DND-41 (cell line): ENCODE measurements around the gene TMEM11.
A peak's percentile ranks its signal among the peaks of the same experiment; 100 is the strongest.

ENCODE experiments used
- ATAC-seq: fragments of 200-7000 bp; cut with Tn5 transposase; 3 replicates; pipeline ENCODE4 v1.9.1; 2021; ENCODE audit warnings: low read depth; ENCODE audit not compliant: insufficient read depth
- DNase-seq: peaks from one replicate; pipeline ENCODE4 v3.0.0-alpha.2; 2020
- H2AFZ ChIP-seq: 2 replicates; pipeline ENCODE4 v1.6.0; 2012; ENCODE audit warnings: low read depth, low read length
- H3K27ac ChIP-seq: 2 replicates; pipeline ENCODE4 v1.5.1; 2012; ENCODE audit warnings: low read length, inconsistent platforms
- H3K27me3 ChIP-seq: fragments of 200-600 bp; sonication (generic); 2 replicates; pipeline ENCODE4 v1.6.0; 2012; ENCODE audit warnings: low read length, mild to moderate bottlenecking, inconsistent platforms; ENCODE audit not compliant: insufficient read depth, poor library complexity
- H3K36me3 ChIP-seq: 2 replicates; pipeline ENCODE4 v1.5.1; 2012; ENCODE audit warnings: low read length, inconsistent platforms; ENCODE audit not compliant: insufficient read depth
- H3K4me1 ChIP-seq: 2 replicates; pipeline ENCODE4 v1.5.1; 2012; ENCODE audit warnings: mild to moderate bottlenecking, low read length; ENCODE audit not compliant: insufficient read depth
- H3K4me2 ChIP-seq: 2 replicates; pipeline ENCODE4 v1.6.0; 2012; ENCODE audit warnings: mild to moderate bottlenecking, moderate library complexity, low read length, inconsistent platforms; ENCODE audit not compliant: insufficient read depth
- H3K4me3 ChIP-seq, 2 experiments: fragments of 200-600 bp in 1 of 2; shearing (Covaris generic) in 1 of 2; 2 replicates each; pipeline ENCODE4 v1.5.1; 2012 to 2016; ENCODE audit warnings: inconsistent platforms in 2 of 2, low read length in 2 of 2, mild to moderate bottlenecking in 2 of 2, low read depth in 1 of 2, moderate library complexity in 1 of 2
- H3K79me2 ChIP-seq: 2 replicates; pipeline ENCODE4 v1.6.0; 2012; ENCODE audit warnings: low read length, inconsistent platforms; ENCODE audit not compliant: insufficient read depth
- H3K9ac ChIP-seq: 2 replicates; pipeline ENCODE4 v1.6.0; 2012; ENCODE audit warnings: low read depth, mild to moderate bottlenecking, inconsistent platforms, low read length, moderate library complexity
- H3K9me3 ChIP-seq: 2 replicates; pipeline ENCODE4 v1.5.1; 2012; ENCODE audit warnings: low read length, moderate library complexity, mild to moderate bottlenecking, inconsistent platforms; ENCODE audit not compliant: insufficient read depth, severe bottlenecking
- H4K20me1 ChIP-seq: 2 replicates; pipeline ENCODE4 v1.6.0; 2012; ENCODE audit warnings: low read length; ENCODE audit not compliant: insufficient read depth
- CTCF ChIP-seq: IDR thresholded peaks from 2 replicates; pipeline ENCODE4 v1.5.1; 2012; ENCODE audit warnings: borderline replicate concordance, low read length, moderate library complexity, mild to moderate bottlenecking; ENCODE audit not compliant: poor library complexity, severe bottlenecking; ENCODE audit errors: extremely low read depth
- EZH2 ChIP-seq: IDR thresholded peaks from 3 replicates; pipeline ENCODE4 v1.6.1; 2012; ENCODE audit warnings: borderline replicate concordance, low read depth, mild to moderate bottlenecking, moderate library complexity, low read length, inconsistent platforms; ENCODE audit not compliant: severe bottlenecking

TMEM11 gene

GRCh38 chr17:21201874-21202273, 12.1 kb downstream of the TMEM11 start:
- Histone ChIP-seq H3K4me3 (no peak overlapping the region), H4K20me1 (peaks cover 93% of the 10 kb centered on the region), H3K9me3 (no peaks in the 10 kb centered on the region), H3K4me1 (no peaks in the 10 kb centered on the region), H3K9ac (no peak overlapping the region), H3K79me2 (peaks cover 95% of the 10 kb centered on the region), H2AFZ (no peak overlapping the region), H3K4me2 (no peak overlapping the region), H3K27ac (no peak overlapping the region), H3K27me3 (no peaks in the 10 kb centered on the region), H3K36me3 (peaks cover 61% of the 10 kb centered on the region)
- no peak for ATAC-seq
- DNase-seq, result no peak
- no peak for TF ChIP-seq EZH2
- no peak for TF ChIP-seq CTCF

DNA sequence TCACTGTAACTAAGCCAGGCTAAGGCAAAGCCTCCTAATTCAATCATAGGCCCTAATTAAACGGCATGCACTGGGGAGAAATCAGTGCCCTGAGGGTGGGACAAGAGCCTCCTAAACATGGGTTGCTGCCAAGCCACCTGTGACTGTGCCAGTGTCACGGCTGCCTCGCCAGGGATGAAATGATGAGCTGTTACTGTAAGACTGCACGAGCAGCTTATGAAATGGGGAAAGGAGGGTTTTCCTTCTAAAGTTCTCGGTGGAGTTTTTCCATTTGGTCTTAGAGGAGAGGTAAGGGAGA, 12.7 kb downstream of the TMEM11 start:
- ATAC-seq (no peak), DNase-seq (no peak)
- H2AFZ ChIP-seq, result no peak overlapping the region
- no peak overlapping the region for H3K27ac ChIP-seq
- peaks cover 93% of the 10 kb centered on the region for H4K20me1 ChIP-seq
- H3K36me3 ChIP-seq, result peaks cover 62% of the 10 kb centered on the region
- H3K4me2 ChIP-seq, result no peak overlapping the region
- no peaks in the 10 kb centered on the region for H3K9me3 ChIP-seq
- no peak overlapping the region for H3K9ac ChIP-seq
- TF ChIP-seq CTCF (no peak), EZH2 (no peak)
- H3K4me1 ChIP-seq, result no peaks in the 10 kb centered on the region
- H3K27me3 ChIP-seq, result no peaks in the 10 kb centered on the region
- no peak overlapping the region for H3K4me3 ChIP-seq
- peaks cover 89% of the 10 kb centered on the region for H3K79me2 ChIP-seq

DNA sequence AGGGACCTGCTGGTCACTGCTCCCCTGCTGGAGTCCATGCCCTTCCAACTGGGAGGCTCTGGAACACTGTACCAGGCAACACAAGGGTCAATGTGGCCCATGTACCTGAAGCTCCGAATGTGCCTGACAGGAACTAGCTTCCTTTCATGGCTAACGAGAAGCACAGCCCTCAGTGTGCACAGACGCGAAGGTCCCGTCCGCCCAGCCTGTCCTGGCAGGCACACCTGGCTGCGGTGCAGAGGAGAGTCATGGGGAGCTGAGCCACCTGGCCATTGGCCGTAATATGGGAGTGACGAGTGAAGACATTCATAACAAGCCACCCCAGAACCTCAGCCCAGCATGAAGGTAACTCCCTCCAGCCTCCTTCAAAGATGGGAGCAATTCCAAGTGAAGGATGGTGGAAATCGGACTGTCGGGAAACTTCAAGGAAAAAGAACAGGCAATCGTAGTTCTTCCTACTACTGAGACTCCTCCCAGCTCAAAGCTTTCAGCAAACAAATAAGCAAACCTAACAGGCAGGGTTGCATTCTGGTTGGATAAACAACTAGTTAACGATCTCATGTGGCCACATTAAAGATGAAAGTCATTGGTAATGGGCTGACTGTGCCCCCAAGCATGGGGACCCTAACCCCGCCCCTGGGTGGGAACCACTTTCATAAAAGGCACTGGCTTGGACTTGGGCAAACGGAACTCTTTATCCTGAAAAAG, 13.2 kb downstream of the TMEM11 start:
- H3K4me2 ChIP-seq, result no peak overlapping the region
- no peaks in the 10 kb centered on the region for H3K9me3 ChIP-seq
- H3K79me2 ChIP-seq, result peaks cover 84% of the 10 kb centered on the region
- ATAC-seq, result no peak
- H4K20me1 ChIP-seq, result peaks cover 93% of the 10 kb centered on the region
- no peak overlapping the region for H2AFZ ChIP-seq
- H3K27ac ChIP-seq, result 0 out of 2 replicates have a peak overlapping the region, but pooled peaks have one; percentile 10
- peaks cover 67% of the 10 kb centered on the region for H3K36me3 ChIP-seq
- DNase-seq, result no peak
- no peak overlapping the region for H3K9ac ChIP-seq
- H3K4me3 ChIP-seq, result no peak overlapping the region
- no peaks in the 10 kb centered on the region for H3K27me3 ChIP-seq
- no peaks in the 10 kb centered on the region for H3K4me1 ChIP-seq
- TF ChIP-seq EZH2 (no peak), CTCF (no peak)

- TF ChIP-seq CTCF (no peak), EZH2 (no peak)
- Histone ChIP-seq H2AFZ (no peak overlapping the region), H3K4me2 (no peak overlapping the region), H3K9ac (no peak overlapping the region), H3K9me3 (no peaks in the 10 kb centered on the region), H3K4me3 (no peak overlapping the region), H4K20me1 (peaks cover 88% of the 10 kb centered on the region), H3K36me3 (peaks cover 68% of the 10 kb centered on the region), H3K27ac (no peak overlapping the region), H3K4me1 (no peaks in the 10 kb centered on the region), H3K79me2 (peaks cover 75% of the 10 kb centered on the region), H3K27me3 (no peaks in the 10 kb centered on the region)
- ATAC-seq, result no peak
- no peak for DNase-seq
These were observed 14.1 kb downstream of the TMEM11 start for GRCh38 chr17:21199856-21200255.
